OCI-LY3 (cell line): ENCODE results near the gene HIRIP3.

Experiments
- H2AFZ ChIP-seq: fragments of 200-600, 300-600 bp; shearing (Covaris generic); 2 replicates; pipeline ENCODE4 v1.6.0; 2014; ENCODE audit warnings: antibody characterized with exemption, low read depth, low read length
- H3K27ac ChIP-seq: fragments of 200-600, 300-600 bp; sonication (generic); 2 replicates; pipeline ENCODE4 v1.5.1; 2014; ENCODE audit warnings: mild to moderate bottlenecking, low read length, moderate library complexity, mixed read lengths
- H3K27me3 ChIP-seq: fragments of 200-600, 300-600 bp; sonication (generic); 2 replicates; pipeline ENCODE4 v1.6.1; 2014; ENCODE audit warnings: low read depth, low read length, mixed read lengths
- H3K36me3 ChIP-seq: fragments of 200-600, 300-600 bp; sonication (generic); replicated peaks from 2 replicates; pipeline ENCODE3; 2014; ENCODE audit warnings: low read depth, low read length, mixed read lengths
- H3K4me1 ChIP-seq: fragments of 300-600, 200-600 bp; sonication (generic); 2 replicates; pipeline ENCODE4 v1.6.1; 2014; ENCODE audit warnings: low read length, mixed read lengths
- H3K4me2 ChIP-seq: fragments of 200-600, 300-600 bp; sonication (generic); 2 replicates; pipeline ENCODE4 v1.6.1; 2014; ENCODE audit warnings: low read length, mixed read lengths
- H3K4me3 ChIP-seq: fragments of 300-600, 200-600 bp; sonication (generic); 2 replicates; pipeline ENCODE4 v1.5.1; 2014; ENCODE audit warnings: antibody characterized with exemption, mild to moderate bottlenecking, low read length, moderate library complexity
- H3K79me2 ChIP-seq: fragments of 300-600, 200-600 bp; shearing (Covaris generic); 2 replicates; pipeline ENCODE4 v1.6.1; 2014; ENCODE audit warnings: mild to moderate bottlenecking, low read length, mixed read lengths
- H3K9ac ChIP-seq: fragments of 300-600, 200-600 bp; shearing (Covaris generic); 2 replicates; pipeline ENCODE4 v1.6.0; 2014; ENCODE audit warnings: mild to moderate bottlenecking, low read length, moderate library complexity
- H3K9me3 ChIP-seq: fragments of 200-600, 300-600 bp; shearing (Covaris generic); 2 replicates; pipeline ENCODE4 v1.6.1; 2014; ENCODE audit warnings: low read length, mixed read lengths; ENCODE audit not compliant: insufficient read depth
- H4K20me1 ChIP-seq: fragments of 200-600, 300-600 bp; sonication (generic); 2 replicates; pipeline ENCODE4 v1.6.1; 2016; ENCODE audit warnings: low read length, mixed read lengths; ENCODE audit not compliant: insufficient read depth
- CTCF ChIP-seq: fragments of 200-600, 300-600 bp; sonication (generic); IDR thresholded peaks from 2 replicates; pipeline ENCODE4 v1.5.1; 2014; ENCODE audit warnings: antibody characterized with exemption, low read length, low read depth
- EZH2phosphoT487 ChIP-seq: fragments of 200-600 bp; shearing (Covaris generic); IDR thresholded peaks from 2 replicates; pipeline ENCODE4 v1.6.1; 2018; ENCODE audit warnings: antibody characterized with exemption, mixed run types, low read depth

Gene HIRIP3

GRCh38 chr16:29986931-29987330 lies 8.5 kb downstream of the HIRIP3 start:
- no peaks in the 10 kb centered on the region for H3K27me3 ChIP-seq
- H3K27ac ChIP-seq: no peak overlapping the region
- H3K9me3 ChIP-seq: no peaks in the 10 kb centered on the region
- H3K4me1 ChIP-seq: no peaks in the 10 kb centered on the region
- no peaks in the 10 kb centered on the region for H3K79me2 ChIP-seq
- no peak overlapping the region for H3K4me3 ChIP-seq
- no peaks in the 10 kb centered on the region for H4K20me1 ChIP-seq
- H3K4me2 ChIP-seq: no peak overlapping the region
- H2AFZ ChIP-seq: no peak overlapping the region
- H3K36me3 ChIP-seq: peaks cover 48% of the 10 kb centered on the region
- H3K9ac ChIP-seq: no peak overlapping the region
- TF ChIP-seq EZH2phosphoT487 (no peak), CTCF (no peak)

GRCh38 chr16:29986231-29986630 lies 9.2 kb downstream of the HIRIP3 start:
- TF ChIP-seq CTCF (no peak), EZH2phosphoT487 (no peak)
- Histone ChIP-seq H4K20me1 (no peaks in the 10 kb centered on the region), H3K36me3 (peaks cover 45% of the 10 kb centered on the region), H3K4me2 (no peak overlapping the region), H3K79me2 (no peaks in the 10 kb centered on the region), H3K9ac (no peak overlapping the region), H3K4me1 (no peaks in the 10 kb centered on the region), H3K4me3 (no peak overlapping the region), H2AFZ (no peak overlapping the region), H3K27ac (no peak overlapping the region), H3K27me3 (no peaks in the 10 kb centered on the region), H3K9me3 (no peaks in the 10 kb centered on the region)

- Histone ChIP-seq H3K4me1 (no peaks in the 10 kb centered on the region), H3K79me2 (no peaks in the 10 kb centered on the region), H3K36me3 (peaks cover 50% of the 10 kb centered on the region), H3K27me3 (no peaks in the 10 kb centered on the region), H2AFZ (no peak overlapping the region), H3K9me3 (no peaks in the 10 kb centered on the region), H3K9ac (no peak overlapping the region), H3K4me3 (no peak overlapping the region), H3K27ac (no peak overlapping the region), H4K20me1 (no peaks in the 10 kb centered on the region), H3K4me2 (no peak overlapping the region)
- TF ChIP-seq CTCF: no peak
- no peak for TF ChIP-seq EZH2phosphoT487
Observed at GRCh38 chr16:29985271-29985811, 10.1 kb downstream of the HIRIP3 start.

- no peak overlapping the region for H3K9ac ChIP-seq
- H3K79me2 ChIP-seq: no peaks in the 10 kb centered on the region
- no peaks in the 10 kb centered on the region for H4K20me1 ChIP-seq
- H2AFZ ChIP-seq: no peak overlapping the region
- TF ChIP-seq CTCF (no peak), EZH2phosphoT487 (no peak)
- H3K4me3 ChIP-seq: no peak overlapping the region
- no peaks in the 10 kb centered on the region for H3K4me1 ChIP-seq
- H3K27ac ChIP-seq: no peak overlapping the region
- no peaks in the 10 kb centered on the region for H3K9me3 ChIP-seq
- H3K36me3 ChIP-seq: peaks cover 50% of the 10 kb centered on the region
- no peak overlapping the region for H3K4me2 ChIP-seq
- H3K27me3 ChIP-seq: no peaks in the 10 kb centered on the region
Observed at GRCh38 chr16:29984764-29985147, 10.7 kb downstream of the HIRIP3 start.
